OCI-LY3 (cell line): ENCODE measurements around the gene TRERF1.
A peak's percentile ranks its signal among the peaks of the same experiment; 100 is the strongest.

Source experiments
- CTCF ChIP-seq: fragments of 200-600, 300-600 bp; sonication (generic); IDR thresholded peaks from 2 replicates; pipeline ENCODE4 v1.5.1; 2014; ENCODE audit warnings: antibody characterized with exemption, low read length, low read depth
- EZH2phosphoT487 ChIP-seq: fragments of 200-600 bp; shearing (Covaris generic); IDR thresholded peaks from 2 replicates; pipeline ENCODE4 v1.6.1; 2018; ENCODE audit warnings: antibody characterized with exemption, mixed run types, low read depth

- peak; percentile 55 for TF ChIP-seq CTCF
- TF ChIP-seq EZH2phosphoT487 = no peak
These were observed 8.2 kb upstream of the TRERF1 start for GRCh38 chr6:42459888-42460287.
